HCT116 (cell line): ENCODE data around the gene MAML3.

Experiments
- POLR2A ChIP-seq: IDR thresholded peaks from 2 replicates; pipeline ENCODE4 v1.7.0; 2011; ENCODE audit warnings: borderline replicate concordance; ENCODE audit not compliant: insufficient read depth, insufficient read length; ENCODE audit errors: extremely low read depth
- POLR2AphosphoS5 ChIP-seq: IDR thresholded peaks from 2 replicates; pipeline ENCODE4 v1.6.1; 2011; ENCODE audit warnings: mild to moderate bottlenecking, low read depth, low read length, moderate library complexity
- RAD21 ChIP-seq: IDR thresholded peaks from 2 replicates; pipeline ENCODE4 v1.6.1; 2012; ENCODE audit warnings: low read depth, mild to moderate bottlenecking
- YY1 ChIP-seq: IDR thresholded peaks from 2 replicates; pipeline ENCODE4 v1.6.1; 2011; ENCODE audit warnings: low read length, low read depth, moderate library complexity, mild to moderate bottlenecking; ENCODE audit not compliant: insufficient replicate concordance; ENCODE audit errors: extremely low read depth
- ZFX ChIP-seq: fragments of 450-650 bp; IDR thresholded peaks from 2 replicates; pipeline ENCODE4 v1.6.1; 2017
- TF ChIP-seq, protein P1 (sequence below), 3 experiments: fragments of 200-600 bp in 1 of 3; sonication (generic) in 1 of 3; IDR thresholded peaks in 2 of 3; conservative IDR thresholded peaks in 1 of 3; 2 replicates each; pipeline ENCODE4 v1.5.1; 2012 to 2017; ENCODE audit warnings: low read depth in 2 of 3, low read length in 2 of 3, antibody characterized with exemption in 1 of 3, borderline replicate concordance in 1 of 3, control low read depth in 1 of 3, mild to moderate bottlenecking in 1 of 3, mixed read lengths in 1 of 3, mixed run types in 1 of 3, moderate library complexity in 1 of 3; ENCODE audit not compliant: insufficient read depth in 1 of 3
- TF ChIP-seq, protein P2 (sequence below): IDR thresholded peaks from 2 replicates; pipeline ENCODE4 v1.6.1; 2011; ENCODE audit warnings: mild to moderate bottlenecking, low read length, moderate library complexity; ENCODE audit not compliant: insufficient replicate concordance; ENCODE audit errors: extremely low read depth
- TF ChIP-seq, protein P3 (sequence below): IDR thresholded peaks from 2 replicates; pipeline ENCODE4 v1.6.1; 2012; ENCODE audit warnings: low read depth

DNA sequence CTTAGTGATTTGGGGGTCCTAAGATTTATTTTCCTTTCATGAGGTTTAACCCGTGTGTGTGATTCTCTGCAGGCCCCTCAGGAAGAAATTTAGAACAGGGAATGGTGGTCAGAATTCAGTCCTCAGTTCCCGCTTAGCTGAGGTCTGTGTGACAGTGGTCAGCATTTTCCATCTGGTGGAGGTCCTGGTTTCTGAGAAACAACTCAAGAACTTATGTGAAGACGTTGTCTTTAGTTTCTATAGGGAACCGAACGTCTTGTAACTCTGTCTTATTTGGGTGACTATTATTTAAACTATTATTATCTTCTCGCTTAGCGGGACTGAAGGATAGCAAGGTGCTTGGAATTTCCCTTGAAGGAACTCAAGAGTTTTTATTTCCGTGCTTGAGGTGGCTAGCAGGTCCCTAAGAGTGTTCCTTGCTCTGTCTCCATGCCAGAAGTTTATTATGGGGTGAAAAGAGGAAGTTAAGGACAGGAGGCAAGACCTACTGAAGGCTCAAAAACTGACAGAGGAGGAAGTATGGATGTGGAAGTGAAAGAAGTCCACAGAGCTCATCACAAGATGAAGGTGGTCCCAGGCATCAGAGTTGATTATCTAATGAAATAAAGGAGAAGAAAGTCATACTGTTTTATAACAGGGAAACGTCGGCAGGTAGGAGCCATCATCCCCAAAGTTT, 479.0 kb downstream of the MAML3 start:
- TF ChIP-seq, protein P1, sequence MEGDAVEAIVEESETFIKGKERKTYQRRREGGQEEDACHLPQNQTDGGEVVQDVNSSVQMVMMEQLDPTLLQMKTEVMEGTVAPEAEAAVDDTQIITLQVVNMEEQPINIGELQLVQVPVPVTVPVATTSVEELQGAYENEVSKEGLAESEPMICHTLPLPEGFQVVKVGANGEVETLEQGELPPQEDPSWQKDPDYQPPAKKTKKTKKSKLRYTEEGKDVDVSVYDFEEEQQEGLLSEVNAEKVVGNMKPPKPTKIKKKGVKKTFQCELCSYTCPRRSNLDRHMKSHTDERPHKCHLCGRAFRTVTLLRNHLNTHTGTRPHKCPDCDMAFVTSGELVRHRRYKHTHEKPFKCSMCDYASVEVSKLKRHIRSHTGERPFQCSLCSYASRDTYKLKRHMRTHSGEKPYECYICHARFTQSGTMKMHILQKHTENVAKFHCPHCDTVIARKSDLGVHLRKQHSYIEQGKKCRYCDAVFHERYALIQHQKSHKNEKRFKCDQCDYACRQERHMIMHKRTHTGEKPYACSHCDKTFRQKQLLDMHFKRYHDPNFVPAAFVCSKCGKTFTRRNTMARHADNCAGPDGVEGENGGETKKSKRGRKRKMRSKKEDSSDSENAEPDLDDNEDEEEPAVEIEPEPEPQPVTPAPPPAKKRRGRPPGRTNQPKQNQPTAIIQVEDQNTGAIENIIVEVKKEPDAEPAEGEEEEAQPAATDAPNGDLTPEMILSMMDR (IDR thresholded peaks at IDR 0.05 in 2 of 3, conservative IDR thresholded peaks at IDR 0.05 in 1 of 3; ENCODE audit: borderline replicate concordance in 1 of 3, insufficient read depth in 1 of 3, low read depth in 2 of 3, low read length in 2 of 3): no peak
- TF ChIP-seq POLR2A (no peak), RAD21 (no peak), ZFX (no peak), YY1 (no peak), POLR2AphosphoS5 (no peak)
- TF ChIP-seq, protein P2, sequence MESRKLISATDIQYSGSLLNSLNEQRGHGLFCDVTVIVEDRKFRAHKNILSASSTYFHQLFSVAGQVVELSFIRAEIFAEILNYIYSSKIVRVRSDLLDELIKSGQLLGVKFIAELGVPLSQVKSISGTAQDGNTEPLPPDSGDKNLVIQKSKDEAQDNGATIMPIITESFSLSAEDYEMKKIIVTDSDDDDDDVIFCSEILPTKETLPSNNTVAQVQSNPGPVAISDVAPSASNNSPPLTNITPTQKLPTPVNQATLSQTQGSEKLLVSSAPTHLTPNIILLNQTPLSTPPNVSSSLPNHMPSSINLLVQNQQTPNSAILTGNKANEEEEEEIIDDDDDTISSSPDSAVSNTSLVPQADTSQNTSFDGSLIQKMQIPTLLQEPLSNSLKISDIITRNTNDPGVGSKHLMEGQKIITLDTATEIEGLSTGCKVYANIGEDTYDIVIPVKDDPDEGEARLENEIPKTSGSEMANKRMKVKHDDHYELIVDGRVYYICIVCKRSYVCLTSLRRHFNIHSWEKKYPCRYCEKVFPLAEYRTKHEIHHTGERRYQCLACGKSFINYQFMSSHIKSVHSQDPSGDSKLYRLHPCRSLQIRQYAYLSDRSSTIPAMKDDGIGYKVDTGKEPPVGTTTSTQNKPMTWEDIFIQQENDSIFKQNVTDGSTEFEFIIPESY: no peak
- TF ChIP-seq, protein P3, sequence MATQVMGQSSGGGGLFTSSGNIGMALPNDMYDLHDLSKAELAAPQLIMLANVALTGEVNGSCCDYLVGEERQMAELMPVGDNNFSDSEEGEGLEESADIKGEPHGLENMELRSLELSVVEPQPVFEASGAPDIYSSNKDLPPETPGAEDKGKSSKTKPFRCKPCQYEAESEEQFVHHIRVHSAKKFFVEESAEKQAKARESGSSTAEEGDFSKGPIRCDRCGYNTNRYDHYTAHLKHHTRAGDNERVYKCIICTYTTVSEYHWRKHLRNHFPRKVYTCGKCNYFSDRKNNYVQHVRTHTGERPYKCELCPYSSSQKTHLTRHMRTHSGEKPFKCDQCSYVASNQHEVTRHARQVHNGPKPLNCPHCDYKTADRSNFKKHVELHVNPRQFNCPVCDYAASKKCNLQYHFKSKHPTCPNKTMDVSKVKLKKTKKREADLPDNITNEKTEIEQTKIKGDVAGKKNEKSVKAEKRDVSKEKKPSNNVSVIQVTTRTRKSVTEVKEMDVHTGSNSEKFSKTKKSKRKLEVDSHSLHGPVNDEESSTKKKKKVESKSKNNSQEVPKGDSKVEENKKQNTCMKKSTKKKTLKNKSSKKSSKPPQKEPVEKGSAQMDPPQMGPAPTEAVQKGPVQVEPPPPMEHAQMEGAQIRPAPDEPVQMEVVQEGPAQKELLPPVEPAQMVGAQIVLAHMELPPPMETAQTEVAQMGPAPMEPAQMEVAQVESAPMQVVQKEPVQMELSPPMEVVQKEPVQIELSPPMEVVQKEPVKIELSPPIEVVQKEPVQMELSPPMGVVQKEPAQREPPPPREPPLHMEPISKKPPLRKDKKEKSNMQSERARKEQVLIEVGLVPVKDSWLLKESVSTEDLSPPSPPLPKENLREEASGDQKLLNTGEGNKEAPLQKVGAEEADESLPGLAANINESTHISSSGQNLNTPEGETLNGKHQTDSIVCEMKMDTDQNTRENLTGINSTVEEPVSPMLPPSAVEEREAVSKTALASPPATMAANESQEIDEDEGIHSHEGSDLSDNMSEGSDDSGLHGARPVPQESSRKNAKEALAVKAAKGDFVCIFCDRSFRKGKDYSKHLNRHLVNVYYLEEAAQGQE: no peak
